Heart right ventricle (tissue), 16 donors: ENCODE results near the gene HTRA3. TPM values are rescaled to one million over a fixed set of nuclear protein-coding genes. Genes with fewer than 3 reads are reported as not detected.

Experiments used
- ATAC-seq, 8 donors: fragments of 200-7000 bp; cut with Tn5 transposase; one replicate each; pipeline ENCODE4 v1.9.1; 2020; ENCODE audit warnings: mild to moderate bottlenecking in 8 of 8, moderate library complexity in 8 of 8, moderate number of reproducible peaks in 1 of 8
- DNase-seq, 2 donors: peaks; one replicate each; pipeline ENCODE4 v3.0.0-alpha.2; 2020
- H3K27ac ChIP-seq, 10 donors: fragments of 200-600 bp; sonication (generic) in 2 of 10; one replicate each; pipeline versions ENCODE4 v1.5.0 to v1.8.0; 2020 to 2022; ENCODE audit warnings: mild to moderate bottlenecking in 3 of 10
- H3K27me3 ChIP-seq, 7 donors: fragments of 200-600 bp; one replicate each; pipeline ENCODE4 v1.8.0; 2021 to 2022; ENCODE audit warnings: mild to moderate bottlenecking in 2 of 7
- H3K36me3 ChIP-seq, 9 donors: fragments of 200-600 bp; sonication (generic) in 1 of 9; one replicate each; pipeline versions ENCODE4 v1.5.0 to v1.8.0; 2020 to 2022; ENCODE audit warnings: mild to moderate bottlenecking in 2 of 9
- H3K4me1 ChIP-seq, 9 donors: fragments of 200-600 bp; sonication (generic) in 1 of 9; one replicate each; pipeline versions ENCODE4 v1.5.0 to v1.8.0; 2020 to 2022; ENCODE audit warnings: mild to moderate bottlenecking in 4 of 9
- H3K4me3 ChIP-seq, 10 donors: fragments of 200-600 bp; sonication (generic) in 2 of 10; one replicate each; pipeline versions ENCODE4 v1.5.0 to v1.8.0; 2020 to 2022; ENCODE audit warnings: mild to moderate bottlenecking in 7 of 10, moderate library complexity in 2 of 10
- H3K9me3 ChIP-seq, 11 donors: fragments of 200-600 bp in 10 of 11; sonication (generic) in 2 of 11; one replicate each; pipeline versions ENCODE4 v1.5.0 to v1.8.0; 2013 to 2022; ENCODE audit warnings: mild to moderate bottlenecking in 2 of 11, control low read depth in 1 of 11, moderate library complexity in 1 of 11
- CTCF ChIP-seq, 9 donors: fragments of 200-600 bp; sonication (generic) in 2 of 9; IDR thresholded peaks; one replicate each; pipeline versions ENCODE4 v1.5.0 to v1.8.0; 2021 to 2022; ENCODE audit warnings: antibody characterized with exemption in 9 of 9, mild to moderate bottlenecking in 5 of 9, moderate library complexity in 1 of 9
- WGBS, 2 donors: extraction: QIAGEN DNeasy Blood & Tissue Kit; methylation state at CpG; one replicate each; pipeline ENCODE4 v1.1.7; 2013; ENCODE audit warnings: inconsistent platforms in 1 of 2; 5-methylcytosine and 5-hydroxymethylcytosine counted together
- intact Hi-C, 10 donors: fragments of 100-400 bp; cut with DNase I; formaldehyde crosslinking; loops; one replicate each; pipeline versions ENCODE4 v1.11.1 to v1.14.2; 2022
- polyA plus RNA-seq, 2 donors: library from polyadenylated mRNA; stranded (reverse); fragments of 200-250 nt; gene quantifications; one replicate each; pipeline ENCODE4 v1.2.3, GENCODE V29; 2013
- total RNA-seq, 10 donors: library from RNA; stranded (reverse); fragmentation: NEBNext Ultra II Directional in 3 of 10; extraction: Animal tissue kit (Norgen Biotek cat#: 25700) in 3 of 10; gene quantifications; one replicate each; pipeline versions ENCODE4 v1.2.1 to v1.2.4, GENCODE V29; 2021 to 2023
- donor health status: Arrhythmogenic right ventricular cardiomyopathy.
- donor health status: ischemic (EF 13 %, LVEDD 7.1; RV severe dilation, severe dysfunction).
- donor health status: healthy with polysubstance abuse.
- donor health status: DM: no; HTN: yes; CAD: no.
- donor health status: DM: no; HTN: no; CAD: no.
- donor health status: ischemic (EF 25% LVEDD 6.9; RV normal size, moderate dysfunction).
- donor health status: ischemic (EF 25% LVEDD 5.7; RV mildly dilated, moderate dysfunction).
- donor health status: healthy.
- donor health status: DM: yes; HTN: yes; CAD: no.
- donor health status: Ischemic cardiomyopathy.
- donor health status: ischemic (EF 35%, LVEDD 5.7; RV mildly dilated, moderate dysfunction).
- donor health status: nonischemic (EF 11% LVEDD 7.7; RV severe dilation, severe dysfunction).
- donor health status: DM: yes; HTN: yes; CAD: no.
- donor health status: PGD.
- donor health status: ischemic (EF 29% LVEDD 5.4; RV normal size, mild dysfunction).
- donor health status: nonischemic (EF 23%, LVEDD 6.1; RV moderate dilation, normal function).

HTRA3 gene
- total and polyA plus RNA-seq, 12 donors: 20.2 to 82.5 (median 54.2) TPM

GRCh38 chr4:8341691-8342090 is 72.1 kb downstream of the HTRA3 start:
- no peak for TF ChIP-seq CTCF (IDR thresholded peaks at IDR 0.05)
- WGBS, 2 donors: 58 to 67% methylated on average over 10 of the region's 10 CpGs
- H3K36me3 ChIP-seq: no peaks in the 10 kb centered on the region
- H3K4me1 ChIP-seq: peaks cover 16 to 44% (median 33%) of the 10 kb centered on the region in 9 donors
- H3K9me3 ChIP-seq: peaks cover 0 to 3% (median 0%) of the 10 kb centered on the region in 11 donors
- ATAC-seq (peak; percentile 33 to 78 (median 65)), DNase-seq (peak; percentile 70 to 74)
- no peak overlapping the region for H3K4me3 ChIP-seq
- no peaks in the 10 kb centered on the region for H3K27me3 ChIP-seq
- intact Hi-C loops: loop anchor here in 2 of 10 donors (2.0 to 5.0 kb wide), 2 partner anchors 51 kb away; no protein-coding TSS in a partner anchor
- H3K27ac ChIP-seq: peak overlapping the region; percentile 58 to 91 (median 82)

- intact Hi-C loops: loop anchor here in 1 of 10 donors (5.0 kb wide), 1 partner anchor 50 kb away; no protein-coding TSS in a partner anchor
- H3K27ac ChIP-seq: peak overlapping the region in 5 of 10 donors; percentile 31 to 91 (median 83)
- H3K4me3 ChIP-seq: no peak overlapping the region
- no peaks in the 10 kb centered on the region for H3K36me3 ChIP-seq
- no peak for TF ChIP-seq CTCF (IDR thresholded peaks at IDR 0.05)
- ATAC-seq (no peak), DNase-seq (no peak)
- WGBS, 2 donors: 83 to 90% methylated on average over 16 of the region's 16 CpGs
- H3K27me3 ChIP-seq: no peaks in the 10 kb centered on the region
- peaks cover 16 to 50% (median 38%) of the 10 kb centered on the region in 9 donors for H3K4me1 ChIP-seq
- H3K9me3 ChIP-seq: no peaks in the 10 kb centered on the region
Measured at GRCh38 chr4:8342651-8343261, 73.2 kb downstream of the HTRA3 start.

GRCh38 chr4:8343262-8343966 is 73.9 kb downstream of the HTRA3 start:
- no peaks in the 10 kb centered on the region for H3K27me3 ChIP-seq
- DNase-seq (peak in 1 of 2 donors; percentile 61), ATAC-seq (no peak)
- H3K9me3 ChIP-seq: no peaks in the 10 kb centered on the region
- no peak overlapping the region for H3K4me3 ChIP-seq
- WGBS, 2 donors: 86 to 87% methylated on average over 28 of the region's 28 CpGs
- no peak for TF ChIP-seq CTCF (IDR thresholded peaks at IDR 0.05)
- peak overlapping the region in 3 of 10 donors; percentile 30 to 91 (median 82) for H3K27ac ChIP-seq
- H3K36me3 ChIP-seq: no peaks in the 10 kb centered on the region
- intact Hi-C loops: loop anchor here in 1 of 10 donors (5.0 kb wide), 1 partner anchor 49 kb away; no protein-coding TSS in a partner anchor
- H3K4me1 ChIP-seq: peaks cover 16 to 50% (median 37%) of the 10 kb centered on the region in 9 donors

- H3K36me3 ChIP-seq: no peaks in the 10 kb centered on the region
- H3K9me3 ChIP-seq: no peaks in the 10 kb centered on the region
- WGBS, 2 donors: 95 to 97% methylated on average over 11 of the region's 11 CpGs
- H3K27ac ChIP-seq: no peak overlapping the region
- ATAC-seq (no peak), DNase-seq (no peak)
- no peak overlapping the region for H3K4me3 ChIP-seq
- peaks cover 16 to 50% (median 32%) of the 10 kb centered on the region in 9 donors for H3K4me1 ChIP-seq
- H3K27me3 ChIP-seq: no peaks in the 10 kb centered on the region
- intact Hi-C loops: loop anchor here in 1 of 10 donors (5.0 kb wide), 1 partner anchor 48 kb away; no protein-coding TSS in a partner anchor
- TF ChIP-seq CTCF (IDR thresholded peaks at IDR 0.05): no peak
Measured at GRCh38 chr4:8343967-8344331, 74.4 kb downstream of the HTRA3 start.
